Stomach smooth muscle (tissue), 2 donors: Measurements from ENCODE around the gene CADM2.

Experiments used
- H3K27ac ChIP-seq: one replicate; pipeline ENCODE4 v1.7.0; 2013; ENCODE audit warnings: mild to moderate bottlenecking, low read length, inconsistent platforms
- H3K27me3 ChIP-seq, 2 donors: one replicate each; pipeline ENCODE4 v1.7.0; 2013; ENCODE audit warnings: low read length in 2 of 2; ENCODE audit not compliant: insufficient read depth in 2 of 2, control insufficient read depth in 1 of 2
- H3K36me3 ChIP-seq, 2 donors: one replicate each; pipeline ENCODE4 v1.7.0; 2013; ENCODE audit warnings: low read length in 2 of 2; ENCODE audit not compliant: control insufficient read depth in 2 of 2, insufficient read depth in 2 of 2
- H3K4me1 ChIP-seq: one replicate; pipeline ENCODE4 v1.7.0; 2013; ENCODE audit warnings: low read length; ENCODE audit not compliant: control insufficient read depth, insufficient read depth
- H3K4me3 ChIP-seq, 2 donors: one replicate each; pipeline ENCODE4 v1.7.0; 2013; ENCODE audit warnings: low read length in 2 of 2
- H3K9ac ChIP-seq, 2 donors: one replicate each; pipeline ENCODE4 v1.7.0; 2013; ENCODE audit warnings: low read length in 2 of 2, mild to moderate bottlenecking in 1 of 2
- H3K9me3 ChIP-seq, 2 donors: one replicate each; pipeline ENCODE4 v1.7.0; 2013; ENCODE audit warnings: low read length in 2 of 2; ENCODE audit not compliant: control insufficient read depth in 2 of 2
- donor health status: healthy.
- donor health status: Pancreatic carcinoma.

CADM2 gene

DNA sequence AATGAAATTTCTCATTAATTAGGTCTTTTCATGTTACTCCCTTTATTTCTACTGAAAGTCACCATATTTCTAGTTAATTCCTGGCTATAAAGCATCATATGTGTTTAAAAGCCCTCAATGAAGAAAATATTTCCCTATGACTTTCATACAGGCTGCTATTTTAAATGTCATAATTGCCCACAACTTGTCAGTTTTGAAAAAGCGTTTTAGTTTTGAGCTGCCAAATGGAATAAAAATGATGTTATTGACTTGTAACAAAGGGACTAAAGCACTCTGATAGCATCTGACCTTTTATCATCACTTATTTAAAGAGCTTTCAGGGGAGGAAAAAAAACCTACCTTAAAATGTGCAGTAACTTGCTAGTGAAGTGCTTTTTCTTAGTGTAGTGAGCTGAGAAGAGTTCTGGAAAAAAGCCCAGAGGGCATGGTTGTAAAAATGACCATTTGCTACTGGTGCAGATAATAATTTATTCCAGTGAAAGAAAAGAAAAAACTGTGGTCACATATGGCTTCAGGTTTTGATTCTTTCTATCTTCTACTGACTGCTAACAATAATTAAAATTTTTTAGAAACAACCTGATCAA, 877.2 kb downstream of the CADM2 start:
- Histone ChIP-seq H3K4me1 (no peaks in the 10 kb centered on the region), H3K9me3 (no peaks in the 10 kb centered on the region)

GRCh38 chr3:85837402-85837801, 878.6 kb downstream of the CADM2 start:
- no peaks in the 10 kb centered on the region for H3K4me1 ChIP-seq
- no peak overlapping the region for H3K4me3 ChIP-seq
- no peak overlapping the region for H3K27ac ChIP-seq
- no peaks in the 10 kb centered on the region for H3K27me3 ChIP-seq
- no peaks in the 10 kb centered on the region for H3K36me3 ChIP-seq
- no peaks in the 10 kb centered on the region for H3K9me3 ChIP-seq
- H3K9ac ChIP-seq = no peak overlapping the region

More for the DNA sequence above, 877.2 kb downstream of the CADM2 start:
- Histone ChIP-seq H3K36me3 (no peaks in the 10 kb centered on the region), H3K9ac (no peak overlapping the region), H3K27me3 (no peaks in the 10 kb centered on the region), H3K27ac (no peak overlapping the region), H3K4me3 (no peak overlapping the region)

- H3K4me3 ChIP-seq = no peak overlapping the region
- H3K4me1 ChIP-seq = no peaks in the 10 kb centered on the region
- no peak overlapping the region for H3K9ac ChIP-seq
- no peaks in the 10 kb centered on the region for H3K27me3 ChIP-seq
- H3K27ac ChIP-seq = no peak overlapping the region
- no peaks in the 10 kb centered on the region for H3K9me3 ChIP-seq
- no peaks in the 10 kb centered on the region for H3K36me3 ChIP-seq
Observed at GRCh38 chr3:85838921-85839320, 880.1 kb downstream of the CADM2 start.

DNA sequence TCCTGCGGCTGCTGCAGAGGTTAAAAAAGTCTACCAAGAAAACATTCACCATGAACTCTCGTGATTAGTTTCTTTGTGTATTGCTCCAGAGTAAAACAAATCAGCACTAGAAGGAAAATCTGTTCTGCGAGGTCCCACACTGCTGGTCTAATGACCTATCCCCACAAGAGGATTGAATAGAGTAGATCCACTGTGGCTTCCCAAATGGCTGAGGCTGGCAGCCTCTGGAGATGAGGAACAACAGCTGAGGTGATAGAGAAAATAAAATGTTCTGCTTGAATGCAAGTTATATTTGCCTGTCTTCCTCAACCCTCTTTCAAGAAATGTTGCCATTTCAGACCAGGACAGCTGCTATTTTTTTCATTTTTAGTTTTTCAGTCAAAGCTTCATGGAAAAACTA, 883.3 kb downstream of the CADM2 start:
- Histone ChIP-seq H3K9ac (no peak overlapping the region), H3K36me3 (no peaks in the 10 kb centered on the region), H3K27me3 (no peaks in the 10 kb centered on the region), H3K9me3 (no peaks in the 10 kb centered on the region), H3K4me3 (no peak overlapping the region), H3K4me1 (no peaks in the 10 kb centered on the region), H3K27ac (no peak overlapping the region)

DNA sequence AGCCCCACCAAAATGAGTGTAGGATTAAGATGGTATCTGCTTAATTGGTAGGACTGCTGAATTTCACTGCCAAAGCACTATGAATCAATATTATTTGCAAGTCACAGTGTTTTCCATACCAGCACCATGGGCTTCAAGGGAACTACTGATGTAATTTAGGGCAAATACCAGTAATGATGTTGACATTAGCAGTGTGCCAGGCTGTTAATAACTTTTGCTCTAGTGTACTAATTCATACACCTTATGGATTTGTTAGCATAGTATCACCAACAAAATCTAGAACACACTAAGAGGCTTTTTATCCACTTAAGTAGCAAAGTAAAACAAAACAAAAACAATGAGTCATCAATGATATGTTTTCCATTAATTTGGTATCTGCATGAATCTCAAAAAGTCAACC, 888.2 kb downstream of the CADM2 start:
- Histone ChIP-seq H3K36me3 (no peaks in the 10 kb centered on the region), H3K27me3 (no peaks in the 10 kb centered on the region), H3K4me1 (no peaks in the 10 kb centered on the region)

GRCh38 chr3:85851071-85851470, 892.3 kb downstream of the CADM2 start:
- Histone ChIP-seq H3K27me3 (no peaks in the 10 kb centered on the region), H3K4me1 (no peaks in the 10 kb centered on the region)

More for the DNA sequence above, 888.2 kb downstream of the CADM2 start:
- no peaks in the 10 kb centered on the region for H3K9me3 ChIP-seq
- no peak overlapping the region for H3K9ac ChIP-seq
- no peak overlapping the region for H3K27ac ChIP-seq
- no peak overlapping the region for H3K4me3 ChIP-seq

DNA sequence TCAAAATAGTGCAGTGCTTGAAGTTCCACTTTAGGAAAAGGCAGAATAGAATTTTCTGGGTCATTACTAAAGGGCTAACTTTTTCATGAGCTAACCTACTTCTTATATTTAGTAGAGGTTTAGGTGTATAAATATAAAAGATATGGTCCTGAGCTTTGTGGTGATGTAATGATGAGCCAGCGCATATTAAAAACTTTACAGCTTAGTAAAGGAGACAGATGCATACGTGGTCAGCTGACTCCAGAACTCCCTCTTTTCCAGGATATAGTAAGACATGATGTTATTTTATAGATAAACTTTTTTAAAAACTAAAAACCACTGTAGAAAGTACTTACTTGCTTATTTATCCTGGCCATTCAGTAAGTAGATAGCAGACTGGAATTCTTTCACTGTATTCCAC, 895.0 kb downstream of the CADM2 start:
- Histone ChIP-seq H3K27me3 (no peaks in the 10 kb centered on the region), H3K36me3 (no peaks in the 10 kb centered on the region), H3K4me1 (no peaks in the 10 kb centered on the region), H3K9me3 (no peaks in the 10 kb centered on the region), H3K27ac (no peak overlapping the region), H3K9ac (no peak overlapping the region), H3K4me3 (no peak overlapping the region)

More at GRCh38 chr3:85851071-85851470, 892.3 kb downstream of the CADM2 start:
- H3K4me3 ChIP-seq = no peak overlapping the region
- H3K36me3 ChIP-seq = no peaks in the 10 kb centered on the region
- no peak overlapping the region for H3K9ac ChIP-seq
- H3K27ac ChIP-seq = no peak overlapping the region
- no peaks in the 10 kb centered on the region for H3K9me3 ChIP-seq

- H3K4me1 ChIP-seq = no peaks in the 10 kb centered on the region
- no peak overlapping the region for H3K27ac ChIP-seq
- H3K4me3 ChIP-seq = no peak overlapping the region
- H3K27me3 ChIP-seq = no peaks in the 10 kb centered on the region
- H3K36me3 ChIP-seq = no peaks in the 10 kb centered on the region
- H3K9me3 ChIP-seq = no peaks in the 10 kb centered on the region
- no peak overlapping the region for H3K9ac ChIP-seq
Observed at GRCh38 chr3:85862893-85863455, 904.2 kb downstream of the CADM2 start.

DNA sequence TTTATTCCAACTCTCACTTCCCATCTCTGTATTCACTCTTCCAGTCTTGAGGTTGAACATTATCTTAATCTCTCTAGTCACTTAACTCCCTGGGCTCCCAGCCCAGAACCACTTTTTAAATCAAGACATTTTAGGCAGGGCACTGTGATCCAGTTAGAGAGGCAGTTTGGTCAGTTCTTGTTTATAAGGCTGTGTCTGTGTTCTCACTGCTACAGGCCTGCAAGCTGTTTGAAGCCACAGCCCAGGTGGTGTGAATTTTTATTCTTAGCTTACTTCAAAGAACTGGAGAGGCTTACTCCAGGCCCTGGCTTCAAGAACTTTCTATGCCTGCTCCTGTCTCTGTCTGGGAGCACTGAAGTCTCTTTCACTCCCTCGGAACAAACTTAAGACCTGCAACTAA, 906.1 kb downstream of the CADM2 start:
- Histone ChIP-seq H3K36me3 (no peaks in the 10 kb centered on the region), H3K27me3 (no peaks in the 10 kb centered on the region), H3K4me3 (no peak overlapping the region), H3K9ac (no peak overlapping the region), H3K4me1 (no peaks in the 10 kb centered on the region), H3K27ac (no peak overlapping the region), H3K9me3 (no peaks in the 10 kb centered on the region)

- H3K9ac ChIP-seq = no peak overlapping the region
- no peak overlapping the region for H3K4me3 ChIP-seq
- no peaks in the 10 kb centered on the region for H3K4me1 ChIP-seq
- H3K27ac ChIP-seq = no peak overlapping the region
- H3K36me3 ChIP-seq = no peaks in the 10 kb centered on the region
- no peaks in the 10 kb centered on the region for H3K27me3 ChIP-seq
- no peaks in the 10 kb centered on the region for H3K9me3 ChIP-seq
Observed at GRCh38 chr3:85867072-85867471, 908.3 kb downstream of the CADM2 start.

GRCh38 chr3:85875589-85875988, 916.8 kb downstream of the CADM2 start:
- Histone ChIP-seq H3K36me3 (no peaks in the 10 kb centered on the region), H3K9ac (no peak overlapping the region), H3K27ac (no peak overlapping the region)

More at GRCh38 chr3:85875589-85875988, 916.8 kb downstream of the CADM2 start:
- no peaks in the 10 kb centered on the region for H3K9me3 ChIP-seq
- H3K4me1 ChIP-seq = no peaks in the 10 kb centered on the region
- H3K27me3 ChIP-seq = no peaks in the 10 kb centered on the region
- no peak overlapping the region for H3K4me3 ChIP-seq
